Measurements from ENCODE around the gene STX12.
"Not testable (repeated sequence)": the region's sequence is repeated elsewhere in the genome, so short reads cannot be mapped to it uniquely, and the experiment has no call there.

STX12 gene

DNA sequence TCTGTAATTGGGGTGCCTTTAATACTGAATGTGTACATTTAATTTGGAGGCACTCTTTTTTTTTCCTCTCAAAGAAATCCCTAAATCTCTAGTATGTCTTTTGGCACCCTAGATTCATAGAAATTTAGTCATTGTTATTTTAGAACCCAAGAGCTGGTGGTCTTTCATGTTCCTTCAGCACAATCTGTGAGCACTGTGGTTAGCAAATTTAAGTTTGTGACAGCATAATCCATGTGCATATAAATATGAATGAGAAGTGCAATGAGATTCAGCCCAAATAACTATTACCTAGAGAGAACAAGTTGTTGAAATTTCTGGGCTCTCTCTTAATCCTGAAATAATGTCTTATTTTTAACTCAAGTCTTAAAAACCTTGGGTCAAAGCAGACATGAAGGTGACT is 62.0 kb downstream of the STX12 start:
- DNase-seq (ENCODE audit: low spot score) = no peak
- in situ Hi-C loops (cut with MboI; ENCODE audit: low pct_unique_long_range_greater_than_20kb, low sequenced_read_pairs, unreplicated experiment) = no loop called here
- TF ChIP-seq, protein P1, sequence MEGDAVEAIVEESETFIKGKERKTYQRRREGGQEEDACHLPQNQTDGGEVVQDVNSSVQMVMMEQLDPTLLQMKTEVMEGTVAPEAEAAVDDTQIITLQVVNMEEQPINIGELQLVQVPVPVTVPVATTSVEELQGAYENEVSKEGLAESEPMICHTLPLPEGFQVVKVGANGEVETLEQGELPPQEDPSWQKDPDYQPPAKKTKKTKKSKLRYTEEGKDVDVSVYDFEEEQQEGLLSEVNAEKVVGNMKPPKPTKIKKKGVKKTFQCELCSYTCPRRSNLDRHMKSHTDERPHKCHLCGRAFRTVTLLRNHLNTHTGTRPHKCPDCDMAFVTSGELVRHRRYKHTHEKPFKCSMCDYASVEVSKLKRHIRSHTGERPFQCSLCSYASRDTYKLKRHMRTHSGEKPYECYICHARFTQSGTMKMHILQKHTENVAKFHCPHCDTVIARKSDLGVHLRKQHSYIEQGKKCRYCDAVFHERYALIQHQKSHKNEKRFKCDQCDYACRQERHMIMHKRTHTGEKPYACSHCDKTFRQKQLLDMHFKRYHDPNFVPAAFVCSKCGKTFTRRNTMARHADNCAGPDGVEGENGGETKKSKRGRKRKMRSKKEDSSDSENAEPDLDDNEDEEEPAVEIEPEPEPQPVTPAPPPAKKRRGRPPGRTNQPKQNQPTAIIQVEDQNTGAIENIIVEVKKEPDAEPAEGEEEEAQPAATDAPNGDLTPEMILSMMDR (IDR thresholded peaks at IDR 0.05; ENCODE audit: extremely low read depth, insufficient read depth, missing control alignments) = no peak

- in situ Hi-C loops (cut with MboI; ENCODE audit: low pct_unique_long_range_greater_than_20kb, low sequenced_read_pairs, unreplicated experiment) = no loop called here
- TF ChIP-seq, protein P1 (IDR thresholded peaks at IDR 0.05; ENCODE audit: extremely low read depth, insufficient read depth, missing control alignments) = no peak
- DNase-seq (ENCODE audit: low spot score) = no peak
Measured at GRCh38 chr1:27835501-27835900, 62.5 kb downstream of the STX12 start.

DNA sequence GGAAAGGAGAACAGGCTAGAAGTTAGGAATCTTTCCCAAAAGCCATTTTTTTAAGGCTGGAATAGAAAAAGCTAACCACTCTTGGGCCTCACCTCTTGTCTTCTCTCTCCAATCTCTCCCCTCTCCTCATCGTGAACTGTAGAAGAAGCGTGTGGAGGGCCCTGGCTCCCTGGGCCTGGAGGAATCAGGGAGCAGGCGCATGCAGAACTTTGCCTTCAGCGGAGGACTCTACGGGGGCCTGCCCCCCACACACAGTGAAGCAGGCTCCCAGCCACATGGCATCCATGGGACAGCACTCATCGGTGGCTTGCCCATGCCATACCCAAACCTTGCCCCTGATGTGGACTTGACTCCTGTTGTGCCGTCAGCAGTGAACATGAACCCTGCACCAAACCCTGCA is 76.9 kb downstream of the STX12 start:
- in situ Hi-C loops (cut with MboI; ENCODE audit: low pct_unique_long_range_greater_than_20kb, low sequenced_read_pairs, unreplicated experiment) = no loop called here
- TF ChIP-seq, protein P1 (IDR thresholded peaks at IDR 0.05; ENCODE audit: extremely low read depth, insufficient read depth, missing control alignments) = no peak
- DNase-seq (ENCODE audit: low spot score) = no peak

GRCh38 chr1:27855085-27855484 is 82.1 kb downstream of the STX12 start:
- no peak for DNase-seq (ENCODE audit: low spot score)
- TF ChIP-seq, protein P1 (IDR thresholded peaks at IDR 0.05; ENCODE audit: extremely low read depth, insufficient read depth, missing control alignments) = no peak
- in situ Hi-C loops (cut with MboI; ENCODE audit: low pct_unique_long_range_greater_than_20kb, low sequenced_read_pairs, unreplicated experiment) = no loop called here

DNA sequence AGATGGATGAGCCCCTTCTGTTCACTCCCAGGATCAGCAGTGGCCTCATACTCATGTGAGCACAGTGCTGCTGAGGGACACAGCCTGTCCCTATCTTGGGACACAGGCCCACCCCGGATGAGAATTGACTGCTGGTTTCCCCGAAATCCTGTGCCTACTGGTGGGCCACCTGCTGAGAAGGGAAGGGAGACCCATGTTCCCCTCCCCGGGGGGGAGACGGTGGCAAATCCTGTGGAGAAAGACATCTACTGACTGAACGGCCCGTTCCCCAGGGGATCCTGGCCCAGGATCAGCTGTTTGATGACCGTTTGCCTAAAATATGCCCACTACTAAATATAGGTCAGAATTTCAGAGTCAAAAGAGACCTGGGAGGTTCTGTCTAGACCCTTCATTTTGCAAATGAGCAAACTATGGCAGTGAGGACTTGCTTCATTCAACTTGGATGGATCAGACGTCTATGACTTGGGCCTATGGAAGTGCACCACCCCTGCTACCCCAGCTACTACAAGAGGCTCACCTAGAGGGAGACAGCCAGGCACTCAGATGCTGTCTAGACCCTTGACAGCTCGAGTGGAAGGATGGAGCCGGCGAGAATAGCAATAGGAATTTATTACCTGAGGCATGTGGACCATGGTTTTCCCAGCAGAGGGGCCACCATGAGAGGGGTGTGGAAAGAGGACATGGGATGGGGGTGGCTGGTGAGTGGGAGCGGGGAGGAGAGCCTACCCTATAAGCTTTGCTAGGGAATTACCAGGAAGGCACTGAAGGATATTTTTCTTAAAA is 83.7 kb downstream of the STX12 start:
- DNase-seq (ENCODE audit: low spot score) = no peak
- in situ Hi-C loops (cut with MboI; ENCODE audit: low pct_unique_long_range_greater_than_20kb, low sequenced_read_pairs, unreplicated experiment) = no loop called here
- TF ChIP-seq, protein P1 (IDR thresholded peaks at IDR 0.05; ENCODE audit: extremely low read depth, insufficient read depth, missing control alignments) = no peak

GRCh38 chr1:27857552-27857951 is 84.5 kb downstream of the STX12 start:
- DNase-seq (ENCODE audit: low spot score); in situ Hi-C loops (cut with MboI; ENCODE audit: low pct_unique_long_range_greater_than_20kb, low sequenced_read_pairs, unreplicated experiment): not testable (repeated sequence)

- in situ Hi-C loops (cut with MboI; ENCODE audit: low pct_unique_long_range_greater_than_20kb, low sequenced_read_pairs, unreplicated experiment) = no loop called here
- TF ChIP-seq, protein P1 (IDR thresholded peaks at IDR 0.05; ENCODE audit: extremely low read depth, insufficient read depth, missing control alignments) = peak; percentile 99
- peak; percentile 81 for DNase-seq (ENCODE audit: low spot score)
Measured at GRCh38 chr1:27858072-27858948, 85.3 kb downstream of the STX12 start.
